ENCODE results near the gene RUNX2. TPM values are rescaled to one million over a fixed set of nuclear protein-coding genes. Genes with fewer than 3 reads are reported as not detected.

The RUNX2 gene
- total and polyA plus RNA-seq, 8 donors: 0.09 to 3.8 (median 0.35) TPM

GRCh38 chr6:45427726-45428125 is 99.6 kb downstream of the RUNX2 start:
- Histone ChIP-seq H3K4me3 (no peak overlapping the region), H3K27me3 (peaks cover 0 to 10% (median 0%) of the 10 kb centered on the region in 4 donors), H3K4me1 (peaks cover 2 to 12% (median 3%) of the 10 kb centered on the region in 3 donors), H3K9me3 (no peaks in the 10 kb centered on the region), H3K27ac (no peak overlapping the region), H3K36me3 (no peaks in the 10 kb centered on the region)
- 82 to 91% methylated on average over 2 of the region's 2 CpGs for WGBS, 2 donors
- DNase-seq: no peak
- intact Hi-C loops (cut with DNase I): loop anchor here in 1 of 3 donors (10.0 kb wide), 1 partner anchor 287 kb away; no protein-coding TSS in a partner anchor
- FAIRE-seq: no peak
- ATAC-seq: no peak
- TF ChIP-seq CTCF (IDR thresholded peaks at IDR 0.05): no peak

- intact Hi-C loops (cut with DNase I): loop anchor here in 1 of 3 donors (10.0 kb wide), 1 partner anchor 286 kb away; no protein-coding TSS in a partner anchor
- H3K27ac ChIP-seq: no peak overlapping the region
- 75 to 76% methylated on average over 2 of the region's 2 CpGs for WGBS, 2 donors
- H3K9me3 ChIP-seq: no peaks in the 10 kb centered on the region
- no peak overlapping the region for H3K4me3 ChIP-seq
- H3K4me1 ChIP-seq: peaks cover under 1 to 6% (median 2%) of the 10 kb centered on the region in 3 donors
- H3K36me3 ChIP-seq: no peaks in the 10 kb centered on the region
- peaks cover 0 to 3% (median 0%) of the 10 kb centered on the region in 4 donors for H3K27me3 ChIP-seq
- no peak for TF ChIP-seq CTCF (IDR thresholded peaks at IDR 0.05)
- no peak for ATAC-seq
- no peak for DNase-seq
- FAIRE-seq: no peak
These were observed 100.6 kb downstream of the RUNX2 start for GRCh38 chr6:45428727-45429126.

GRCh38 chr6:45430590-45431202 is 102.6 kb downstream of the RUNX2 start:
- TF ChIP-seq CTCF (IDR thresholded peaks at IDR 0.05): no peak
- FAIRE-seq (no peak), ATAC-seq (no peak), DNase-seq (no peak)
- Histone ChIP-seq H3K9me3 (no peaks in the 10 kb centered on the region), H3K36me3 (no peaks in the 10 kb centered on the region), H3K4me1 (peaks cover 0 to 6% (median 0%) of the 10 kb centered on the region in 3 donors), H3K27ac (no peak overlapping the region), H3K27me3 (no peaks in the 10 kb centered on the region), H3K4me3 (no peak overlapping the region)
- WGBS, 2 donors: 59 to 69% methylated on average over 2 of the region's 2 CpGs
- intact Hi-C loops (cut with DNase I): no loop called here

GRCh38 chr6:45431317-45432065 is 103.4 kb downstream of the RUNX2 start:
- Histone ChIP-seq H3K4me3 (no peak overlapping the region), H3K36me3 (no peaks in the 10 kb centered on the region), H3K27me3 (no peaks in the 10 kb centered on the region), H3K9me3 (no peaks in the 10 kb centered on the region), H3K27ac (no peak overlapping the region), H3K4me1 (peaks cover 0 to 6% (median 0%) of the 10 kb centered on the region in 3 donors)
- intact Hi-C loops (cut with DNase I): no loop called here
- DNase-seq (no peak), FAIRE-seq (no peak), ATAC-seq (no peak)
- TF ChIP-seq CTCF (IDR thresholded peaks at IDR 0.05): no peak
- 81 to 85% methylated on average over 10 of the region's 10 CpGs for WGBS, 2 donors

Measured in pancreas (tissue), 10 donors.